Measurements from ENCODE around the gene PREX1.

- TF ChIP-seq CTCF (IDR thresholded peaks at IDR 0.05): no peak
- TF ChIP-seq POLR2AphosphoS5 (IDR thresholded peaks at IDR 0.05; ENCODE audit: low read depth, low read length): no peak
- TF ChIP-seq REST (IDR thresholded peaks at IDR 0.05; ENCODE audit: insufficient read depth in 1 of 2, low read depth in 2 of 2, low read length in 1 of 2): no peak
- no peak for TF ChIP-seq SIN3A (IDR thresholded peaks at IDR 0.05; ENCODE audit: borderline replicate concordance, insufficient read depth, low read depth, low read length)
- no peak for TF ChIP-seq TCF7L2 (IDR thresholded peaks at IDR 0.05; ENCODE audit: low read depth, low read length)
Observed at GRCh38 chr20:48697845-48698491, 129.8 kb downstream of the PREX1 start.

All from Panc1 (cell line).